K562 (cell line): ENCODE results near the gene ARID3C. TPM values are rescaled to one million over a fixed set of nuclear protein-coding genes. Genes with fewer than 3 reads are reported as not detected.

ENCODE experiments used
- NR2C1 ChIP-seq, 2 experiments: fragments of 450-650 bp; IDR thresholded peaks; 2 replicates each; pipeline ENCODE4 v1.6.1; 2017; ENCODE audit warnings: mild to moderate bottlenecking in 2 of 2, antibody characterized with exemption in 1 of 2, inconsistent platforms in 1 of 2, missing compliant biosample characterization in 1 of 2, missing genetic modification characterization in 1 of 2
- ZBTB40 ChIP-seq, 2 experiments: fragments of 450-650 bp in 1 of 2; sonication (generic) in 1 of 2; formaldehyde crosslinking in 1 of 2; IDR thresholded peaks; 2 replicates each; pipeline versions ENCODE4 v1.7.1 to v1.9.0; 2016 to 2022; ENCODE audit warnings: inconsistent platforms in 1 of 2, mild to moderate bottlenecking in 1 of 2, missing genetic modification reagents in 1 of 2
- polyA plus RNA-seq, 8 experiments: library from polyadenylated mRNA; depleted of rRNA in 4 of 8; stranded (reverse) in 5 of 8; unstranded in 3 of 8; fragments of >200 nt; fragmentation: Nextera tagmentation in 2 of 8; fragmentation: Illumina TruSeq in 1 of 8; extraction: Ambion mirVana in 2 of 8; extraction: Trizol in 1 of 8; gene quantifications; 2 replicates each; pipeline versions ENCODE4 v1.2.1 to v1.2.3, GENCODE V29; 2011 to 2014; ENCODE audit warnings: inconsistent platforms in 1 of 8, missing spikeins in 1 of 8
- total RNA-seq, 7 experiments: library from RNA; depleted of rRNA in 6 of 7; stranded (reverse); fragments of >200 nt in 6 of 7; fragmentation: Illumina TruSeq in 2 of 7; extraction: Trizol in 2 of 7; gene quantifications; 2 replicates each; pipeline versions ENCODE4 v1.2.1 to v1.2.3, GENCODE V29; 2011 to 2021; ENCODE audit warnings: low replicate concordance in 1 of 7
- TF ChIP-seq, protein P1 (sequence below), 2 experiments: IDR thresholded peaks; 2 replicates each; pipeline ENCODE4 v1.6.1; 2012; ENCODE audit warnings: improper control_type of control experiment in 2 of 2, low read depth in 2 of 2, low read length in 2 of 2, borderline replicate concordance in 1 of 2

The ARID3C gene
- total and polyA plus RNA-seq, 9 of the 15 experiments (the other 6 are each of a cell fraction or from before 2014, with no cell fraction given) = not detected

DNA sequence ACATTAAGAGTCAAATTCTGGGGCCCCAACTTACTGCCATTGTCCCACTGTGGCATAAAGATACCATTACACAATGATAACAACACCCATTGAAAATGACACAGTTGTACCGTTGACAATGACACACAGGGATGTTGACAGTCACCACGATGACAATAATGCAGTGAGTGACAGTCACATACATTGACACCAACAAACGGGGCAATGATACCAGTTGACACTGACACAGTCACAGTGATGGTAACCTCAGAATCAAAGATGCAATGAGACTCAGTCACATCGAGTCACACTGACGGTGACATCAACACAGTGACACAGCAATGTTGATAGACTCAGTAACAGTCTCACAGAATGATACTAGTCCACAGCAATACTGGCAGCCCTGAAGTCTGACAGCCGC lies 56.2 kb downstream of the ARID3C start (continued):
- TF ChIP-seq ZBTB40 (IDR thresholded peaks at IDR 0.05) (no peak), ZBTB40 (CRISPR knock-in tag; IDR thresholded peaks at IDR 0.05) (no peak), NR2C1 (IDR thresholded peaks at IDR 0.05) (no peak), NR2C1 (tag; IDR thresholded peaks at IDR 0.05) (no peak)
- TF ChIP-seq, protein P1, sequence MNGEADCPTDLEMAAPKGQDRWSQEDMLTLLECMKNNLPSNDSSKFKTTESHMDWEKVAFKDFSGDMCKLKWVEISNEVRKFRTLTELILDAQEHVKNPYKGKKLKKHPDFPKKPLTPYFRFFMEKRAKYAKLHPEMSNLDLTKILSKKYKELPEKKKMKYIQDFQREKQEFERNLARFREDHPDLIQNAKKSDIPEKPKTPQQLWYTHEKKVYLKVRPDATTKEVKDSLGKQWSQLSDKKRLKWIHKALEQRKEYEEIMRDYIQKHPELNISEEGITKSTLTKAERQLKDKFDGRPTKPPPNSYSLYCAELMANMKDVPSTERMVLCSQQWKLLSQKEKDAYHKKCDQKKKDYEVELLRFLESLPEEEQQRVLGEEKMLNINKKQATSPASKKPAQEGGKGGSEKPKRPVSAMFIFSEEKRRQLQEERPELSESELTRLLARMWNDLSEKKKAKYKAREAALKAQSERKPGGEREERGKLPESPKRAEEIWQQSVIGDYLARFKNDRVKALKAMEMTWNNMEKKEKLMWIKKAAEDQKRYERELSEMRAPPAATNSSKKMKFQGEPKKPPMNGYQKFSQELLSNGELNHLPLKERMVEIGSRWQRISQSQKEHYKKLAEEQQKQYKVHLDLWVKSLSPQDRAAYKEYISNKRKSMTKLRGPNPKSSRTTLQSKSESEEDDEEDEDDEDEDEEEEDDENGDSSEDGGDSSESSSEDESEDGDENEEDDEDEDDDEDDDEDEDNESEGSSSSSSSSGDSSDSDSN (IDR thresholded peaks at IDR 0.05; ENCODE audit: borderline replicate concordance in 1 of 2, low read depth in 2 of 2, low read length in 2 of 2) = no peak
